NCI-H187 treated with DMSO at 0.1 percent for 48 hours (cell line): ENCODE results near the gene SLC7A5.
"Not testable (repeated sequence)": the region's sequence is repeated elsewhere in the genome, so short reads cannot be mapped to it uniquely, and the experiment has no call there.

Source experiments
- DNase-seq: peaks from one replicate; lab custom pipeline; 2025; lab: John Stamatoyannopoulos, UW

The SLC7A5 gene

DNA sequence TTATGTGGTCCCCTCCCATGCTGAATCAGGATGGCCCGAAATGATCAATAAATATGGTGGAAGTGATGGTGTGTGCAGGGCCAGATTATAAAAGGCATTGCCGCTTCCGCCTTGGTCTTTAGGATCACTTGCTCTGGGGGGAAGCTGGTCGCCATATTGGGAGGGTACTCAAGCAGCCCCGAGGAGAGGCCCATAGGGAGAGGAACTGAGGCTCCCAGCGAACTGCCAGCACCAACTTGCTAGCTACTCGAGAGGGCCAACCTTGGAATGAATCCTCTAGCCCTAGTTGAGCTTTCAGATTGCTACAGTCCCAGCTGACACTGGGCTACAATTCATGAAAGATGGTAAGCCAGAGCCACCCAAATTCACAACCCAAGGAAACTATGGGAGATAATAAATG lies 19.0 kb upstream of the SLC7A5 start:
- DNase-seq: not testable (repeated sequence)

DNA sequence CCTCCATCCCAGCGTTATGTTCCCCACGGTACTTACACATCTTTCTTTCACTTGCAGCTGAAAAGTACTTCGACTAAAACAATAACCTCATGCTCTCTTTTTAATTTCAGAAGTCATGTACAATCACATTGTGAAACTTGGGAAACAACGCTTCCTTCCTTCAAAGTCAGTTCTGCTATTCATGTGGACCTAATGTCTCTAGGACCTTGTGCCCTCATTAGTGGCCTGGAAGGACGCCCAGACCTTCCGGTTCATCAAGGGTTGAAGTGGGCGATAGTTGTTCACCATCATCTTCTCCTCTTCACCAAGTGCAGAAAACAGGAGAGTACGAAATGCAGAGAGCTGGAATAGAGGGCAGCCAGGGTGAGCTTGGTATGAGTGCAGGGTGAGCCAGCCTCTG lies 18.6 kb upstream of the SLC7A5 start:
- DNase-seq: not testable (repeated sequence)

DNA sequence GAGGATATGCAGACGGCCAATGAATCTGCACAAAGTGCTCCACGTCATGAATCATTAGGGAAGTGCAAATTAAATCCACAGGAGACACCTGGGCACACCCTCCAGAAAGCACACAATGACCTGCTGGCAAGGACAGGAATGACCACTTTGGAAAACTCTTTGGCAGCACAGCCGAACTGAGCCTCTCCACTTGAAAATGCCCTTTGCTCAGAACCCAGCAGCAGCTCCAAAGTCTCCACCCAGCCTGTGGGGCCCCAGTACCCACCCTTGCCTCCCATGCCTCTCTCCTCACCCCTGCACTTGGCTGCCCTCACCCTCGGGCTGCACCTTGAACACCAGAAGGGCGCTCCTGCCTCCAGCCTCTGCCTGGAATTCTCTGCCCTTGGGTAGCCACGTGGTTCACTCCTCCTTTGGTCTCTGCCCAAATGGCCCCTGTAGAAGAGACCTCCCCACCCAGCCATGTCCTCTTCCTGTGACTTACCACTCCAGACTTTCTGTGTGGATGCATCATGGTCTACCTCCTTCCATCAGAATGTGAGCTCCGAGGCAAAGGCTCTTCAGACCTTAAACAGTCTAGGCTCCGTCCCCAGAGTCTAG lies 16.2 kb upstream of the SLC7A5 start:
- not testable (repeated sequence) for DNase-seq

DNA sequence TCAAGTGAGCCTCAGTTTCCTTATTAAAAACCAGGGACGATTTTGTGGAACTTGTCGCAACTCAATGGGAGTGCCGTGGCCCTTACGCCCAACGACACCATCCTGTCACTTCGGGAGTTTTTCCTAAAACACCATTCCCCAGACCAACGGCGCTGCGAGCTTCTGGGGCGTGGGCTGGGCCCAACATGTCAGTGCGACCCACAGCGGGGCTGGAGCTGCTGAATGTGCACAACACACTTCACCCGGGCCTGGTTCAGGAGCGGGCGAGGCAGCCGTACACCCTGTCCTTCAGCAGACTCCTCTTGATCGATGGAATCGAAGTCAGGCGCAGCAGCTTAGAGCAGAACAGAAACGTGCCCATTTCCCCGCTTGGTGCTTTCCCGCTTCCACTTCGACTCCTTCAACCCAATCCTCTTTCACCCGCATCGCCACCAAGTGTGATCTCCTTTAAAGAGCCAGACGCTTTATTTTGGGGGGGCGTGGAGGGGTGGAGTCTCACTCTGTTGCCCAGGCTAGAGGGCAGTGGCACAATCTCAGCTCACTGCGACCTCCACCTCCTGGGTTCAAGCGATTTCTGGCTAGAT lies 13.2 kb upstream of the SLC7A5 start:
- no peak for DNase-seq

DNA sequence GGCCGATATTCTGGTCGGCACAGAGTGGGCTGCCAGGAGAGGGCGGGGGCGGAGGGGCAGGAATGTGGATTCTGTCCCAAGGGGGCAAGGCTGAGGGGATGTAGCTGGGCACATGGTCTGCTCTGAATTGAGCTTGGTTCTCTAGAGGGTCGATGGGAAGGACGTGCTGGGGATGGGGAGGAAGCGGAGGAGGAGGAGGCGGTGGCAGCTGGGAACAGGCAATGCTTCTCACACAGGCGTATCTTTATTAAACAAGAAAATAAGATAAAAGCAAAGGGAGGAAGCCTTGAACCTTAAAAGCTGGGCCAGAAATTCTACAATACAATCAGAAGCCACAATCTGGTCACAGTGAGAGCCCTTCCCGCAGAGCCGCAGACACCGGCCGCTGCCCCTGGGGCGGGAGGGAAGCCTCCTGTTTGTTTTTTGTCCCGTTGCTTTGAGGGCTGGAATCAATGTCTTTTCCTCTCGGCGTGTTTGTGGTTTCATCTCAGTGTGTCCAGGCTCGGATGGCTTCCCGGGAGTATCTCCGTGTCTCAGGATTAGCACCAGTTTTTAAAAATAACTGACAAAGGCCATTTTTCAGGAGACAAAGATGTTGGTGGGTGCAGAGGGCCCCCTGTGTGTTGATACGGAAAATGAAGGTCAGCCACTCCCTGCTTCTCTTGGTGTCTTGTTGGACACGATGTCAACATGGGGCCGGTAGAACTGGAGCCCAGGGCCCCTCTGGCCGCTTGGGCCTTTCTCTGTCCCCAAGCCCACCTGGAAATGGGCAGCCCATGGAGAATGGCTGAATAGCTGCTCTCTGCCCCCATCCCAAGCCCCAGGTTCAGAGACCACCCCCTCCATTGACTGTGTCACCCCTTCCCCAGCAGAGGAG lies 12.3 kb upstream of the SLC7A5 start:
- DNase-seq: no peak

DNA sequence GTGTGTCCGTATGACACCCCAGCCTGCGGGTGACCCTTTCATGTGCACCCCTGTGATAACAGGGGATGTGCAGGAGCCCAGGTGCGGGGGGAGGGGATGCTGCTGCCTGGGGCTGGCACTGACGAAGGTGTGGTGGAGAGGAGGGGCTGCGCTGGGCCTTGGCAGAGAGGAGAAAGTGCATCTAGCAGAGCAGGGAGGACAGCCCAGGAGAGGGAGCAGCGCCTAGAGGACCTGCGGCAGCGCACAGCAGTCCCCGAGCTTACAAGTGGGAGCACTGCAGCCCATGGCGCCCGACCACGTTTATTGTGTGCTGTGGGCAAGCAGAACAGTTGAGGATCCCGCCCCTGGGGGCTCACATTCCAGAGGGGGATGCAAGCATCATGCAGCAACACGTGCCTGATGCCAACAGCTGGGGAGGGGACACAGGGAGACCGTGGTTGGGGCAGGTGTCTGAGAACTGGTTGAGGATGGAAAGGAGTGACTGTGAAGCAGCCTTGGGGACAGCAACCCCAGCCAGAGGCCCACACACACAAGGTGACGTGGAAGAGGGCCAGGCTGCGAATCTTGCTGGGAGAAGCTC lies 10.9 kb upstream of the SLC7A5 start:
- no peak for DNase-seq

DNA sequence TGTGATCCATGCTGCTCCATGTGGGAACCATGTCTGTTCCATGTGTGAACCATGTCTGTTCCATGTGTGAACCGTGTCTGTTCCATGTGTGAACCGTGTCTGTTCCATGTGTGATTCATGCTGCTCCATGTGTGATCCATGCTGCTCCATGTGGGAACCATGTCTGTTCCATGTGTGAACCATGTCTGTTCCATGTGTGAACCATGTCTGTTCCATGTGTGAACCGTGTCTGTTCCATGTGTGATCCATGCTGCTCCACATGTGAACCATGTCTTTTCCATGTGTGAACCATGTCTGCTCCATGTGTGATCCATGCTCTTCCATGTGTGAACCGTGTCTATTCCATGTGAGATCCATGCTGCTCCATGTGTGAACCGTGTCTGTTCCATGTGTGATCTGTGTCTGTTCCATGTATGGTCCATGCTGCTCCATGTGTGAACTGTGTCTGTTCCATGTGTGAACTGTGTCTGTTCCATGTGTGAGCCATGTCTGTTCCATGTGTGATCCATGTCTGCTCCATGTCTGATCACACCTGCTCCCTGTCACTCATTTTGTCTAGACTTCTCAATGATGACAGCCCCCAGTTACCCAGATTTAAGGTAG lies 10.2 kb upstream of the SLC7A5 start:
- DNase-seq: not testable (repeated sequence)

DNA sequence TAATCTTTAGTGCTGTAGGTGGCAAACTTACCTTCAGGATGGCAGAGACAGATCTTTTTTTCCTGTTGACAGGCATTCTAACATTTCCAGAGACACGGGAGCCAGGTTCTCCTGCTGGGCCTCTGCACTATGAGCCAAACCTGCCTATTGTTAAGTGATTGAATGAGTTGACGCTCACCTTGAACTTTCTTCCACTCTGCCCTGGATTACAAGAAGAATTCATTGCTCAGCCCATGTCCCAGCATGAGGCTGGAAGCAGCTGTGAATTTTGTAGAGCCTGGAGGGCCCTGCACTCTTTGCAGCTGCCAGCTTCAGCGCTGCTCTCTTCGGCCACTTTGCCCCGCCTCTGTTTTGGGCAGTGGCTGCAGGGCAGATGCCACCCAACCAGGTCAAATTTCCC lies 9.4 kb upstream of the SLC7A5 start:
- DNase-seq: no peak

DNA sequence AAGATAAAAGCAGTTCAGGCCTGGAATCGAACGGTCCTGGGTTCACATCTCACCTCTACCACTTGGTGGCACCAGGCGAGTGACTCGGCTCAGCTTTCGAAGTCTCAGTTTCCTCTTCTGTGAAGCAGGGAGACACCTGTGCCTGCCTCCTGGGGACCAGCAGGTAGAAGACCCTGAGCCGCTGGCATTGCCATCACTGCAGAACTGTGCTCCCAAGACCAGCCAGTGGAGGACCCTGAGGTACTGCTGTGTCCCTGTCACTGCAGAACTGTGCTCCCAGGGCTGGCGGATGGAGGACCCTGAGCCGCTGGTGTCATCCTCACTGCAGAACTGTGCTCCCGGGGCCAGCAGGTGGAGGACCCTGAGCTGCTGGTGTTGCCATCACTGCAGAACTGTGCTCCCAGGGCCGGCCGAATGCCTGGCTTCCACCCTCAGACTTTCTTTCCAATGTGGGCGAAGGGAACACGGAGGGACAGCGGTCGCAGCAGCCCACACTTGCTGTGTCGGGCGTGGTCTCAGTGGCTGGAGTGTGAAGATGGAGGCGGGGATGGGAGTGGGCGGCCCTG lies 8.7 kb upstream of the SLC7A5 start:
- no peak for DNase-seq

DNA sequence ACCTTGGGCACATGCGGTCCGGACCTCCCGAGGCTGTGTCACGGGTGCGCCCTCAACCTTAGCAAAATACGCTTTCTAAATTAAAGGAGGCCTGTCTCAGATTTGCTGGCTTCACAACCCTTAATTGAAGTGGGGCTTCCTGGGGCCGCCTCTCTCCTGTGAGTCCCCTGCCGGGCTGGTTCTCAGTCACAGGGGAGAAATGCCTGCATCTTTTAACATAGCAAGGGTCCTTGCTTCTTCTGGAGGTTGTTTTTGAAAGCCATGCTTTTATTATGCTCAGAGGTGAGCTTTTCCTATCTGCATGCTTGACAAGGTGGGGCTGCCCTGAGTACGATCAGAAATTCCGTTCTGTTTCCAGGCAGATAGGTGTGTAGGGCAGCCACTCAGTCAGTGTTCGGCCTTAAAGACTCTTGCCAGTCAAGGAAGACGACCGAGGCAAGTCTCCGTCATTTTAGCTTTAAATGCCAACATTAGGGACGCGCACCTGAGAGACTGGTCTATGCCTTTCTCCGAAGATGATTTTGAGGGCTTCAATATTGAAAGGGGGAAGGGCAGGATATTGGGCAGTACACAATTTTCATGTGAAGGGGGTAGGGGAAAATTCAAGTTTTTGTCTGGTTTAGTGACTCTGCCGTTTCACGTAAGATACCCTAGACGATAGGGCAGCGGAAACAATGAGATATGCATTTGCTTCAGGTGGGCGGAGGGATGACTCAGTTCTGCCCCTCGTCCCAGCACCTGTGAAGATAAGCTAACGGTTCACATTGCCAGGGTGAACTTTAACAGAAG lies 5.5 kb upstream of the SLC7A5 start:
- DNase-seq: no peak

DNA sequence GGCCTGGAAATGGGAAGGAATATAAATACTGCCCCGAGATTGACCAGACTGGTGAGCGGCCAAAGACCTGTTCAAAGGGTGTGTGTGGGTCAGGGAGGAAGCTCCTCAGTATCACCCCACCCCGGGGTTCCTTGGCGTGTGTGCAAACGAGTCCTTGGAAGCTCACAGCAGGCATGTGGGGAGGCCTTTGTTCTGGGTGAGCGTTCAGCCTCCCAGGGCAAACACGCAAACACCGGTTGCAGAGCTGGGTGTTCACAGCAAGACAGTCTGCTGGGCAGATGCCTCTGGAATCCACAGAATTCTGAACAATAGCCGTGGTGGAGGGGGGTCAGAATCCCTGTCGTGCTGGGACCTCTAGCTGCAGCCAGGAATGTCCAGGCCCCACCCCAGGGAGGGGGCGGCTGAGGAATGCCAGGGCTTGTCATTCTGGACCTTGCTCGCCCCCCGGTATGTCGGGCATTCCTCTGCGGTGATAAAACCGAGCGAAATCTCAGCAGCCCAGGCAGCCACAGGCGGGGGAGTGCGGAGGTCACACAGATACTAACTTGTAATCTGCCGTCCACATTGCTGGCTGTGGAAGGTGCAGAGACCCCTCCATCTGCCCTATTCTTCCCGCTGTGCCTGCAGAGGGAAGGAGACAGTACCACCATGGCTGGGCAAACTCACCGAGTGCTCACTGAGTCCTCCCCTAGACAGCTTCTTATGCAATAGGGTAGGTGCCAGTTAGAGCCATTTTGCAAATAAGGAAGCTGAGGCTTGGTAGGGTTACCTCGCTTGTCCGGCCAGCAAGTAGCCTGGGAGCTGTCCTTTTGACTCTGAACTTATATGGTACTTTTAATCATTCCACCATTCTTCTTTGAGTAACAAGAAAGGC lies 1.3 kb upstream of the SLC7A5 start:
- DNase-seq: not testable (repeated sequence)

DNA sequence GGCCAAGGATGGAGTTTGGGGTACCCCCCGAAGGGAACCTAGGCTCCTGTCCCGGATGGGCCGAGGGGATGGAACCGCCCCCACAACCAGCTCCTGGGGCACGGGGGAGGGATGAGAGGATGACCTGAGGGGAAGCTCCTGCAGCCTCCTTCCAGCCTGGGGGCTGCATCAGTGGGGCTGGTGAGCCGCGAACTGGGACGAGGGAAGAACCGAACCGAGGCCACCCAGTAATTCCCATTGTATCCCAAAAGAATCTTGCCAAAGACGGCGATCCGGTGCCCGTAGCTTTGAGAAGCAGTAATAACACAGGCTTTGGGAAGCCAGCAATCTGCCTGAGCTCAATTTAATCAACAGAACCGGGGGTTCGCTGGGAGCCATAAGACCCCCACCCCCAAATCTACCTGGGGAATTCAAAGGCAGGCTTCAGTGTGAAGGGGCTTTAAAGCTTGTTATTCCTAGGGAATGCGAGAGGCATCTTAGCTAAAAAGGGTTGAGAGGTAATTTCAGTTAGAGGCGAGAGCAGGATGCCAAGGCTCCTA lies 641 bp upstream of the SLC7A5 start:
- DNase-seq: not testable (repeated sequence)

DNA sequence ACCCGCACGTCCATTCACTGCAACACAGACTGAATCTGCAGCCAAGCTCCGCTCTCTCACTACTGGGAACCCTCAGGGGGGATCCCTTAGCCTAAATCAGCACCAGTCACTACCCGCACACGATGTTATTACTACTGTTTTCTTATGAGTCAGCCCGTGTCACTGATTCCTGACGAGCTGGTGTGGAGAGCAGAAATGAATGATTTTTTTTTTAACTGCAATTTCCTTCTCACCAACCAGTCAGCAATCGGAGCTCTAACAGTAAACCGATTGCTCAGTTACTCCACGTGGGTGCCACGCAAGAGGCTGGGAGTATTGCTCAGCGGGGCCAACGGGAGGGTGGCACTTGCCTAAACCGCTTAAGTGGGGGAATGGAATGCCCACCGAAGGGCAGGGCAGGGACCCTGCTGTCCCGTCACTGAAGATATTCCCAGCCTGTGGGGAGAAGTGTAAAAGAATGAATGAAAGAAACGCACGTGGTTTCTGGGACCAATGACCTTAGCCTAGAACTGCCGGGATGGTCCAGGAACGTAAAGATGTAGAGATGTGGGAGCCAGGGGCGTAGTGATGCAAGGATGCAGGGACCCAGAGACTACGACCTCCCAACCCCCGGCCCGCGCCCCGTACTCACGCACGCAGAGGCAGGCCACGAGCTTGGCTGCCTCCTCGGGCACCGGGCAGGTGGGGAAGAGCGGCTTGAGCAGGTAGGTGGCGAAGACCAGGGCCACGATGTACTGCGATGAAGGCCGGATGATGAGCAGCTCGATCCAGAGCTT lies 865 bp downstream of the SLC7A5 start:
- not testable (repeated sequence) for DNase-seq

DNA sequence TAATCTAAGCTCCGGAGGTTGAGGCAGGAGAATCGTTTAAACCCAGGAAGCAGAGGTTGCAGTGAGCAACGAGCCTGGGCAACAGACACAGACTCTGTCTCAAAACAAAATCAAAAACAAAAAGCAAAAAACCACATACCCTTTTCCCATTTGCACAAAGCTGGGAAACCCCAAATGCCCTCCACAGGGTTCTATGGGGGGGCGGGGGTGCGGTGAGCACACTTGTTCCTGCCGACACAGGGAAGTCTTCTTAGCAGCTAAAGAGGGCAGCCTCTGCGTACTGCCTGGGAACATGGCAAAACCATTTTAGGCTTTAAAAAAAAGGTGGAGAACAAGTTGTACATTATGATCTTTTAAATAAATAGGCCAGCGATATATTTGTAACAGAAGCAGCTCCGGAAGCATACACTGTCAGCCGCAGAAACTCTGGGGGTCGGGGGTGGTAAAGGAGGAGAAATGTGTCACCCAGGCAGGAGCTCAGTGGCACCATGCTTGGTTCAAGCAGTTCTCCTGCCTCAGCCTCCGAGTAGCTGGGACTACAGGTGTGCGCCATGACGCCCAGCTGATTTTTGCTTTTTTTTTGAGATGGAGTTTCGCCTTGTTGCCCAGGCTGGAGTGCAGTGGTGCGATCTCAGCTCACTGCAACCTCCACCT lies 3.3 kb downstream of the SLC7A5 start:
- not testable (repeated sequence) for DNase-seq

DNA sequence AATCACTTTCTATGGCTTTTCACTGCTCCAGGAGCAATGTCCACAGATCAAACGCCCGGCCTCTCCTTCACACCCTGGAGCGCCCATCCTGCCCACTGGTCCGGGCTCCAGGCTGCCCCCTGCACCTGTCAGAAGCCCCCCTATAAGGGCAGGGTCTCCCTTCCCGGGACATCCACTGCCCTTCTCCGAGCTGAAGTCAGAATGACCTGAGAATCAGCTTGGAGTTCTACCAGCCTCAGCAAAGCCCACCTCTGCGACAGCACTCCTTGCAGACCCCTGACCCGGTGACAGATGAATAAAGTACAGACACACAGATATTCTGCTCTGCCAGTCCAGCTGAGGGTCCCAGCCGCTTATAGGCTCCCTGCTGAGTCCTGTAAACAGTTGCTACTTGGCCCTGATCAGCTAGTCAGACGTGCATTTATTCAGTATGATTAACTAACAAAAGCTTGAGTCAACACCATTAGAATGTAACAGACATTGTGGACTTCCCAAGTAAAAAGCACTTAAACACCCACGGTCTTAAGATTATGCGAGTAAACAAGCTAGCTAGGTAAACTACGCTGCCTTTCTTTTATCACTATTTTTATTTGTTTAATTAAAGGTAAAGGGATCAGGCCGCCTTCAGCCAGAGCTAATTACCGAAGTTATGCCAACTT lies 4.8 kb downstream of the SLC7A5 start:
- no peak for DNase-seq

DNA sequence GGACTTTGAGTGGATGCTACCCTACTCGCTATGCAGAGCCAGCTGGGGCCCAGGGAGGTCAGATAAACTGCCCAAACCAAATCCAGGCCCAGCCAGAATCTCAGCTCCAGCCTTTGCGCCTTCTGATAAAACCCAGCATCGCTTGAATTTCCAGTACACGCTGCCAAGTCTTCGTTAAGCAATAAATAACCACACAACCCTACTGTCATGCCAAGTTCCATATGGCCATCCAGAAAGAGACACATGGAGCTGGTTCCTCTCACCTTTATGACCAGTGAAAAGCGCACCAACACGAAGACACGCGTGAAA lies 6.0 kb downstream of the SLC7A5 start:
- DNase-seq: not testable (repeated sequence)

DNA sequence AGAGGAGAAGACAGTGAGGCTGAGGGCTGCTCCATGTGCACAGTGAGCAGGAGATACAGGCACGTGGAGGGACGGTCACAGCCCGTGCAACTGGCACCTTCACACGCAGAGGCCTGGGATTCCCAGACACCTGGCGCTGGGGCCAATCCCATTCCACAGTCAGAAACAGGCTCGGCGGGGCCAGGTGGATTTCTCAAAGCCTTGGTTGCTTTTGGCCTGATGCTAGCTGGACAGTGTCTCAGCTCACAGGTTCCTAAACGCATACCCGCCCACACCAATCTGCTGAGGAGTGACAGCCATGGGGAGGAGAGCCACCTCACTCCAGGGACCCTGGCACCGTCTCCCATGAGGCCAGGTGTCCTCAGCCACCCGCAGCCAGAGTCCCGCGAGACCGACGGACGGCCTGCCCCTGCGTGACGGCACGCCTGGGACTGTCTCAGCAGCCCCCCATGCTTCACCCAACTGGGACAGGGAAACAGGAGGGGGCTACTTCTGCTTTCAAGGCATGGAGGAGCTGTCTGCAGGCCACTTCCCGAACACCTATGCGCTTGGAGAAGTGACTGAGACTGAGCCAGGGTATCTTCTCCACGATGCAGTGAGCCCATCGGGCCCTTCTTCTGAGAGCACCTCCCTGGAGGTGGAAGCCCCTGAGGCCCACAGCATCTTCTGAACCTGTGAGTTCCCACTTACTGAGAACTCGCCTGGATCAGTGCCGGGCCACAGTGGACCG lies 6.5 kb downstream of the SLC7A5 start:
- DNase-seq: not testable (repeated sequence)
